H9 (cell line): ENCODE results near the gene PRDM5. TPM values are rescaled to one million over a fixed set of nuclear protein-coding genes. Genes with fewer than 3 reads are reported as not detected.

Experiments used
- DNase-seq: peaks from one replicate; pipeline ENCODE4 v3.0.0-alpha.2; 2017
- H2AFZ ChIP-seq: one replicate; pipeline ENCODE4 v1.6.1; 2013; ENCODE audit warnings: mild to moderate bottlenecking, low read length, control low read depth, moderate library complexity
- H2AK5ac ChIP-seq: 2 replicates; pipeline ENCODE4 v1.6.1; 2013; ENCODE audit warnings: low read length, control low read depth, mixed read lengths; ENCODE audit not compliant: insufficient read length
- H2BK120ac ChIP-seq: one replicate; pipeline ENCODE4 v1.6.1; 2013; ENCODE audit warnings: low read depth, mild to moderate bottlenecking, low read length, control low read depth, inconsistent platforms; ENCODE audit not compliant: poor library complexity, severe bottlenecking
- H2BK12ac ChIP-seq: 2 replicates; pipeline ENCODE4 v1.6.1; 2013; ENCODE audit warnings: low read length, control low read depth, mixed read lengths, low read depth; ENCODE audit not compliant: insufficient read length
- H2BK15ac ChIP-seq: 2 replicates; pipeline ENCODE4 v1.6.1; 2013; ENCODE audit warnings: low read depth, low read length, control low read depth
- H2BK20ac ChIP-seq: one replicate; pipeline ENCODE4 v1.6.1; 2013; ENCODE audit warnings: low read depth, mild to moderate bottlenecking, low read length, control low read depth, inconsistent platforms; ENCODE audit not compliant: poor library complexity, severe bottlenecking
- H2BK5ac ChIP-seq: 2 replicates; pipeline ENCODE4 v1.6.1; 2013; ENCODE audit warnings: low read length, control low read depth, mixed read lengths; ENCODE audit not compliant: insufficient read length
- H3K14ac ChIP-seq: 2 replicates; pipeline ENCODE4 v1.6.1; 2013; ENCODE audit warnings: low read length, control low read depth; ENCODE audit not compliant: insufficient read depth
- H3K18ac ChIP-seq: 2 replicates; pipeline ENCODE4 v1.6.1; 2013; ENCODE audit warnings: low read depth, mild to moderate bottlenecking, mixed read lengths, low read length, control low read depth; ENCODE audit not compliant: insufficient read length
- H3K23ac ChIP-seq: 2 replicates; pipeline ENCODE4 v1.6.1; 2013; ENCODE audit warnings: low read length, control low read depth, mixed read lengths, low read depth; ENCODE audit not compliant: insufficient read length
- H3K23me2 ChIP-seq: 2 replicates; pipeline ENCODE4 v1.6.1; 2013; ENCODE audit warnings: low read depth, mild to moderate bottlenecking, mixed read lengths, low read length, control low read depth; ENCODE audit not compliant: insufficient read length, poor library complexity, severe bottlenecking
- H3K27ac ChIP-seq: 2 replicates; pipeline ENCODE4 v1.5.1; 2013; ENCODE audit warnings: low read length, control low read depth, mixed read lengths, low read depth; ENCODE audit not compliant: insufficient read length
- H3K27me3 ChIP-seq: 2 replicates; pipeline ENCODE4 v1.6.1; 2013; ENCODE audit warnings: low read length, control low read depth, inconsistent platforms; ENCODE audit not compliant: insufficient read depth
- H3K4ac ChIP-seq: 2 replicates; pipeline ENCODE4 v1.6.1; 2013; ENCODE audit warnings: low read depth, mild to moderate bottlenecking, control low read depth, inconsistent platforms, low read length, moderate library complexity
- H3K4me1 ChIP-seq: 2 replicates; pipeline ENCODE4 v1.6.1; 2013; ENCODE audit warnings: low read length, control low read depth, inconsistent platforms; ENCODE audit not compliant: insufficient read depth
- H3K4me2 ChIP-seq: 2 replicates; pipeline ENCODE4 v1.6.1; 2013; ENCODE audit warnings: low read length, control low read depth, mixed read lengths; ENCODE audit not compliant: insufficient read length, insufficient read depth
- H3K56ac ChIP-seq: 2 replicates; pipeline ENCODE4 v1.6.1; 2013; ENCODE audit warnings: low read depth, mild to moderate bottlenecking, mixed read lengths, low read length, control low read depth; ENCODE audit not compliant: insufficient read length
- H3K79me1 ChIP-seq: 2 replicates; pipeline ENCODE4 v1.6.1; 2013; ENCODE audit warnings: low read depth, mild to moderate bottlenecking, moderate library complexity, low read length, control low read depth, inconsistent platforms; ENCODE audit not compliant: insufficient read depth, poor library complexity, severe bottlenecking
- H3K79me2 ChIP-seq: 2 replicates; pipeline ENCODE4 v1.6.1; 2013; ENCODE audit warnings: low read length, control low read depth, inconsistent platforms; ENCODE audit not compliant: insufficient read depth
- H3K9ac ChIP-seq: 2 replicates; pipeline ENCODE4 v1.6.1; 2013; ENCODE audit warnings: low read length, control low read depth, mixed read lengths; ENCODE audit not compliant: insufficient read length; ENCODE audit errors: extremely low read depth
- H3K9me3 ChIP-seq: one replicate; pipeline ENCODE4 v1.6.1; 2013; ENCODE audit warnings: low read depth, low read length, inconsistent platforms; ENCODE audit not compliant: control insufficient read depth
- H3T11ph ChIP-seq: one replicate; pipeline ENCODE4 v1.6.1; 2013; ENCODE audit warnings: mild to moderate bottlenecking, low read length, control low read depth, inconsistent platforms
- H4K20me1 ChIP-seq: one replicate; pipeline ENCODE4 v1.6.1; 2013; ENCODE audit not compliant: control insufficient read depth, insufficient read length, insufficient read depth
- H4K5ac ChIP-seq: 2 replicates; pipeline ENCODE4 v1.6.1; 2013; ENCODE audit warnings: low read depth, mild to moderate bottlenecking, mixed read lengths, low read length, control low read depth; ENCODE audit not compliant: insufficient read length
- H4K8ac ChIP-seq: replicated peaks from 2 replicates; pipeline ENCODE4 v1.6.1; 2013; ENCODE audit warnings: low read length, control low read depth, mixed read lengths, low read depth; ENCODE audit not compliant: insufficient read length
- H4K91ac ChIP-seq: 2 replicates; pipeline ENCODE4 v1.6.1; 2013; ENCODE audit warnings: low read depth, mild to moderate bottlenecking, moderate library complexity, mixed read lengths, low read length, control low read depth; ENCODE audit not compliant: insufficient read length
- H3K27ac Mint-ChIP-seq, 3 experiments: 2 replicates in 2 of 3; 3 replicates in 1 of 3; pipeline ENCODE4 v1.8.0; 2020 to 2021; ENCODE audit warnings: mixed read lengths in 3 of 3, mild to moderate bottlenecking in 1 of 3, moderate library complexity in 1 of 3
- H3K27me3 Mint-ChIP-seq: 2 replicates; pipeline ENCODE4 v1.8.0; 2021; ENCODE audit warnings: low read depth, mild to moderate bottlenecking, moderate library complexity, mixed read lengths
- H3K36me3 Mint-ChIP-seq, 3 experiments: 2 replicates in 2 of 3; 3 replicates in 1 of 3; pipeline ENCODE4 v1.8.0; 2020 to 2021; ENCODE audit warnings: low read depth in 3 of 3, mixed read lengths in 3 of 3; ENCODE audit not compliant: insufficient read depth in 1 of 3
- H3K4me1 Mint-ChIP-seq, 2 experiments: 2 replicates each; pipeline ENCODE4 v1.8.0; 2020; ENCODE audit warnings: mixed read lengths in 2 of 2
- H3K4me3 Mint-ChIP-seq, 2 experiments: 2 replicates in 1 of 2; 3 replicates in 1 of 2; pipeline ENCODE4 v1.8.0; 2020 to 2021; ENCODE audit warnings: mild to moderate bottlenecking in 2 of 2, mixed read lengths in 2 of 2, moderate library complexity in 1 of 2
- H3K9me3 Mint-ChIP-seq, 2 experiments: 2 replicates in 1 of 2; 3 replicates in 1 of 2; pipeline ENCODE4 v1.8.0; 2020; ENCODE audit warnings: mild to moderate bottlenecking in 2 of 2, mixed read lengths in 2 of 2, moderate library complexity in 1 of 2
- CTCF ChIP-seq: fragments of 200-600 bp; sonication (generic); conservative IDR thresholded peaks from 3 replicates; pipeline ENCODE4 v1.8.0; 2021; ENCODE audit warnings: antibody characterized with exemption, mild to moderate bottlenecking
- WGBS: extraction: QIAGEN DNeasy Blood & Tissue Kit; methylation state at CpG from one replicate; pipeline ENCODE4 v1.1.7; 2013; ENCODE audit warnings: missing lambda C conversion rate, low lambda C conversion rate, mixed read lengths; ENCODE audit not compliant: insufficient read length; ENCODE audit errors: extremely low coverage; 5-methylcytosine and 5-hydroxymethylcytosine counted together
- total RNA-seq: library from RNA; stranded (reverse); gene quantifications from 2 replicates; pipeline ENCODE4 v1.2.1, GENCODE V29; 2021

PRDM5 gene
- total RNA-seq, 1 experiment from 2014 or later = 21.7 TPM

- H3K4me3 Mint-ChIP-seq = no peak overlapping the region
- Histone ChIP-seq H3K79me1 (no peaks in the 10 kb centered on the region), H2BK5ac (no peak overlapping the region), H2AFZ (no peak overlapping the region), H3K18ac (no peak overlapping the region), H2BK12ac (no peak overlapping the region), H3K4me1 (no peaks in the 10 kb centered on the region), H3K4ac (no peak overlapping the region), H2AK5ac (no peak overlapping the region), H3K9ac (no peak overlapping the region), H3K27me3 (no peaks in the 10 kb centered on the region), H3K4me2 (no peak overlapping the region), H3K56ac (no peak overlapping the region), H3K79me2 (no peaks in the 10 kb centered on the region), H2BK20ac (no peak overlapping the region), H3K14ac (no peak overlapping the region), H3K9me3 (no peaks in the 10 kb centered on the region), H4K5ac (no peak overlapping the region), H3T11ph (no peak overlapping the region), H2BK120ac (no peak overlapping the region), H3K27ac (no peak overlapping the region), H2BK15ac (no peak overlapping the region), H3K23me2 (no peaks in the 10 kb centered on the region), H4K20me1 (no peaks in the 10 kb centered on the region), H4K8ac (no peak overlapping the region), H4K91ac (no peak overlapping the region), H3K23ac (no peak overlapping the region)
- H3K36me3 Mint-ChIP-seq = peaks cover 0 to 6% (median 3%) of the 10 kb centered on the region in 3 experiments; a peak in 3 of 7 replicates
- WGBS = no CpG with 5 or more reads among the region's 13 CpGs
- H3K9me3 Mint-ChIP-seq = no peaks in the 10 kb centered on the region; a peak in 1 of 5 replicates
- TF ChIP-seq CTCF = no peak
- DNase-seq = no peak
- no peaks in the 10 kb centered on the region for H3K27me3 Mint-ChIP-seq
- peak overlapping the region; percentile 18 to 98 (median 51); a peak in 5 of 7 replicates for H3K27ac Mint-ChIP-seq
- no peaks in the 10 kb centered on the region for H3K4me1 Mint-ChIP-seq
Measured at GRCh38 chr4:120816296-120816965, 106.1 kb downstream of the PRDM5 start.
